WTC11 (cell line): ENCODE results near the gene ZNF77.

Experiments used
- CTCF ChIP-seq: fragments of 200-600 bp; IDR thresholded peaks from 2 replicates; pipeline ENCODE4 v1.8.0; 2022; ENCODE audit warnings: antibody characterized with exemption
- FOXJ3 ChIP-seq: sonication (generic); formaldehyde crosslinking; IDR thresholded peaks from 2 replicates; pipeline ENCODE4 v1.9.0; 2021; ENCODE audit warnings: missing genetic modification reagents, mild to moderate bottlenecking, borderline replicate concordance
- MLX ChIP-seq: sonication (generic); formaldehyde crosslinking; IDR thresholded peaks from 2 replicates; pipeline ENCODE4 v1.8.1; 2023; ENCODE audit warnings: mild to moderate bottlenecking, missing genetic modification reagents, moderate library complexity
- ZNF425 ChIP-seq: fragments of 250-450 bp; sonication (Bioruptor Pico); conservative IDR thresholded peaks from 2 replicates; pipeline ENCODE4 v1.9.0; 2021; ENCODE audit warnings: mild to moderate bottlenecking

GRCh38 chr19:2982983-2983350, 38.2 kb upstream of the ZNF77 start:
- no peak for TF ChIP-seq CTCF
- no peak for TF ChIP-seq ZNF425 (CRISPR knock-in tag)
- no peak for TF ChIP-seq FOXJ3 (CRISPR knock-in tag)
- TF ChIP-seq MLX (CRISPR knock-in tag) = no peak
